ENCODE measurements around the gene AQP12A.

- TF ChIP-seq CTCF (IDR thresholded peaks at IDR 0.05) (no peak), EZH2 (IDR thresholded peaks at IDR 0.05; ENCODE audit: borderline replicate concordance, insufficient read depth, low read depth, low read length, poor library complexity, severe bottlenecking) (no peak)
Measured at GRCh38 chr2:240712121-240712520, 20.5 kb downstream of the AQP12A start.
